Inferior parietal cortex (tissue), 1 donor: ENCODE results near the gene SPDYE3.
A peak's percentile ranks its signal among the peaks of the same experiment; 100 is the strongest.
"Not testable (repeated sequence)": the region's sequence is repeated elsewhere in the genome, so short reads cannot be mapped to it uniquely, and the experiment has no call there.

Experiments
- DNase-seq: peaks from one replicate; pipeline ENCODE4 v3.0.0-alpha.2; 2016; ENCODE audit errors: extremely low spot score

Gene SPDYE3

DNA sequence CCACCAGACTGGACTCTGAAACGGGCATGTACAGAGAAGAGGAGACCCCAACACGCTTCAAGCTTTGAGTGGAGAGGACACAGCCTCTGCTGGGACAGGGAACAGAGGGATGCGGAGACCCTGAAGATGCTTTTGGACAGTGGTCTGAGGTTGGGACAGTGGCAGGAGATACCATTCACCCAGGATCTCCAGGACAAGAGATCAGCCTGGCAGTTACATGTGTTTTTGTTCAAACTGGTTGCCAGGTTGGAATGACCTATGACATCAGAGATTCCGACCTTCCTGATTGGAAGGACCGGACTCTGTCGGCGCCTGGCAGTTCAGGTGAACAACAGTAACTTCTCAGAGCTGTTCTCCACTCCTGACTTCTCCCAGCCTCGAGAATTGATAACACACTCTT, at the start of gene SPDYE3:
TSS of gene SPDYE3 (plus strand) at position 301 of the 400 bp plus-strand sequence. CDS start 184 bp downstream, outside the sequence.
- not testable (repeated sequence) for DNase-seq

GRCh38 chr7:100259984-100260383, 47.5 kb upstream of the SPDYE3 start:
- DNase-seq, result not testable (repeated sequence)

DNA sequence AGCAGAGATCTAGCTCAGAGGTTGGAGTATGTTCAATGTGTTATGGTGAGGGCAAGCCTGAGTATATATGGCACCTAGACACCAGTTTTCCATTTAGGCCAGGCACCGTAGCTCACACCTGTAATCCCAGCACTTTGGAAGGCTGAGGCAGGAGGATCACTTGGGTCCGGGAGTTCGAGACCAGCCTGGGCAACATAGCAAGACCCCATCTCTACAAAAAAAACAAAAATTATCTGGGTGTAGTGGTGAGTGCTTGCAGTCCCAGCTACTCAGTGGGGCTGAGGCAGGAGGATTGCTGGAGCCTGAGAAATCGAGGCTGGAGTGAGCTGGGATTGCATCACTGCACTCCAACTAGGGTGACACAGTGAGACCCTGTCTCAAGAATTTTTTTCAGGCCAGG, 44.6 kb upstream of the SPDYE3 start:
- DNase-seq, result not testable (repeated sequence)

GRCh38 chr7:100264223-100264622, 43.3 kb upstream of the SPDYE3 start:
- not testable (repeated sequence) for DNase-seq

DNA sequence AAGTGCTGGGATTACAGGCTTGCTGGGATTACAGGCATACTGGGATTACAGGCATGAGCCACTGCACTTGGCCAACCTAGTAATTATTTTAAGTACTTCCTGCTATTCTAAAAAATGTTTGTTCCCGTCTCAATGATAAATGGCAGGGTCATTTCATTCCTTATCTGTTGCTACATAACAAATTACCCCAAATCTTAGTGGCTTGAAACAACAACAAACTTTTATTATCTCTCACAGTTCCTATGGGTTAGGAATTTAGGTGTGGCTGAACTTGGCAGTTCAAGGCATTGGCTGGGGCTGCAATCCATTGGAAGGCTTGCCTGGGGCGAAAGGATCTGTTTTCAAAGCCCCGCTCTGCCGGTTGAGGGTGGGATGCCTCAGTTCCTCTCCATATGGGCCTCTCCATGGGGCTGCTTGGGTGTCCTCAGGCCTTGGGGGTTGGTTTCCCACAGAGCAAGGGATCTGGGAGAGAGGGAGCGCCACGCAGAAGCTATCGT, 42.8 kb upstream of the SPDYE3 start:
- DNase-seq, result not testable (repeated sequence)

GRCh38 chr7:100265851-100266250, 41.7 kb upstream of the SPDYE3 start:
- DNase-seq, result not testable (repeated sequence)

GRCh38 chr7:100266576-100267354, 40.7 kb upstream of the SPDYE3 start:
- no peak for DNase-seq

GRCh38 chr7:100267648-100268047, 39.9 kb upstream of the SPDYE3 start:
- no peak for DNase-seq

- DNase-seq, result not testable (repeated sequence)
Observed at GRCh38 chr7:100268882-100269281, 38.6 kb upstream of the SPDYE3 start.

DNA sequence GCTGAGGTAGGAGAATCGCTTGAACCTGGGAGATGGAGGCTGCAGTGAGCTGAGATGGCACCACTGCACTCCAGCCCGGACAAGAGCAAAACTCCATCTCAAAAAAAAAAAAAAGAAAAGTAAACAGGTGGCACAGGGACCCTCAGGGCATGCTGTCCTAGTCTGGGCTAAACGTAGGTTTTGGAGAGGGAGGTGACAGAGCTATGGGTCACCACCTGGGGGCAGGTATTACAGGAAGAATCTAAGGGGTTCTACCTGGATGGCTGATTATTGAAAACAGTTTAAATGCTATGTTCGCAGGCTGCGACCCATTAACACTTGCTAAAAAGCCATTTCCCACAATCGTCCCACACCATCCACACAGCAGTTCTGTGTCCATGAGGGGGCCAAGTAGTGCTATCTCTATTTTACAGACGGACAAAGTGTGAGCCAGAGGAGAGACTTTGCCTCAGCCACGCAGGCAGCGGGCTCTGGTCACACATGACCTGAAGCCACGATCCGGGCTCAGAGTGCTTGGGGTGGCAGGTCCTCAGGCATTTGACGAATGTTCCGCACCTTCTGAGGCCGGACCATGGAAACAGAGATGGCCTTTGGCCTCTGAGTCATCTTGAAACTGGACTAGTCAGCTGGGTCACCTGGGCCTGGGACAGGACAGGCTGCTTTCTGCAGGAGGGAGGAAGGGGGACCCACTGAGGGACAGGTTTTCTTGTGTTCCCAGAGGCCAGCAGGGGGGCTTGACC, 38.0 kb upstream of the SPDYE3 start:
- DNase-seq, result peak; percentile 9

GRCh38 chr7:100270046-100270918, 37.2 kb upstream of the SPDYE3 start:
- DNase-seq, result peak; percentile 15

DNA sequence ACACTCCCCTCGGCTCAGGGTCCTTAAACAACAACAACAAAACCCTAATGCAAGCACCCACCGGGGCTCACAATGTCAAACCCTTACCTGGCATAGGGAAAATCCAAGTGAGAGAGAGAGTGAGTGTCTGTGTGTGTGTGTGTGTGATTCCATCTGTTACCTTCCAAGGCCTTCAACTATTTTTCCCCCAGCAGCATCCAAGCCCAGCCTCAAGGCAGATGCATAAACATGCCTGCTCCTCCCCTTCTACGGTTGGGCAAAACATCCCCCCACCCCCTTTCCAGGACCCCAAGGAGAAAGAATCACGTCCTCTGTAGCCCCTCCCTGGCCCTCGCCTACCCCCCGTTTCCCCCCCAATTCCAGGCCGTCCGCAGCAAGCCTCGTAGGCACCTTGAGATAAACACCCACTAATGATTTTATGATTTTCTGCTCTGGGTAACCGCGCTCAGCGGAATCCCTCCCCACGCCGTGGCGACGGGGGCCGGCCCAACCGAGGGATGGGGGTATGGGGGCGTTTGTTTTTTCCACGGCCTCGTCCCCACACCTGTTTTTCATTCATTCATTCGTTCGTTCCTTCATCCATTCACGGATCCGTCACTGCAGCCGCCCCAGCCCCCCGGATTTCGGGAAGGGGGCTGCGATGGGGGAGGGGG, 36.4 kb upstream of the SPDYE3 start:
- DNase-seq, result peak; percentile 11

- peak; percentile 97 for DNase-seq
Observed at GRCh38 chr7:100271716-100272537, 35.6 kb upstream of the SPDYE3 start.

DNA sequence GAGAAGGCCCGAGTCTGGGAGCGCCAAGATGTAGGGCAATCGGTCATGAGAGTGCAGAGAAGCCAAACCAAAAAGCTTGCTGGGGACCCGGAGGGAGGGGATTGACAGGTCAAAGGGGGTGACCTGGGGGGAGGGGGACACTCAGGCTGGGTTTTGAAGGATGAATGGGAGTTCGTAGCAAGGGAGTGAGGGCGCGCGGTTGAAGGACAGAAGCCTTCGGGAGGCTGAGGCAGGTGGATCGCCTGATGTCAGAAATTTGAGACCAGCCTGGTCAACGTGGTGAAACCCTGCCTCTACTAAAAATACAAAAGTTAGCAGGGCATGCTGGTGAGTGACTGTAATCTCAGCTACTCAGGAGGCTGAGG, 35.0 kb upstream of the SPDYE3 start:
- not testable (repeated sequence) for DNase-seq

- no peak for DNase-seq
Observed at GRCh38 chr7:100275120-100275519, 32.4 kb upstream of the SPDYE3 start.

DNA sequence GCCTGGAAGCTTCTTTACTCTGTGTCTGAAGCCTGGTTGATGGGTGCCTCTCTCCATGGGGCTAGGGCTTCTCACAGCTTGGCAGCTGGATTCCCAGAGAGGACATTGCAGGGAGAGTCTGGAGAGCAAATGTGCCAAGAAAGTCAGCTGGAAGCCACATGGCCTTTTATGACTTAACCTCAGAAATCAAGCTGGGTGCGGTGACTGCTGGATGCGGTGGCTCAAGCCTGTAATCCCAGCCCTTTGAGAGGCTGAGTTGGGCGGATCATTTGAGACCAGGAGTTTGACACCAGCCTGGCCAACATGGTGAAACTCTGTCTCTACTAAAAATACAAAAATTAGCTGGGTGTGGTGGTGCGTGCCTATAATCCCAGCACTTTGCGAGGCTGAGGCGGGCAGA, 31.4 kb upstream of the SPDYE3 start:
- not testable (repeated sequence) for DNase-seq

GRCh38 chr7:100282069-100282608, 25.4 kb upstream of the SPDYE3 start:
- not testable (repeated sequence) for DNase-seq

DNA sequence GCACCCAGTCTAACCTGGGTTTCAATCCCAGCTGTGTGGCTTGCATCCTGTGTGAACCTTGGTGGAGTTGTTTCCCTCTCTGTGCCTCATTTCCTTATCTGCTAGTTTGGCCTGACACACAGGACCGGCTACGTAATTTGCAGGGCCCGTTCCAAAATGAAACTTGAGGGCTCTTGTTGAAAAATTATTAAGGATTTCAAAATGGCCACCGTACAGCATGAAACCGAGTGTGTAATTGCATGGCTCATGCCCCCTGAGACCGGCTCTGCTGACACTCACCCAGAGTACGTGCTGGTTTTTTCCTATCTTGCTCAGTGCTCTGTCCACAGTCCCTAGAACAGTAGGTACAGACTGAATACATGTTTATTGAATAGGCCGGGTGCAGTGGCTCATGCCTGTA, 24.4 kb upstream of the SPDYE3 start:
- DNase-seq, result not testable (repeated sequence)

DNA sequence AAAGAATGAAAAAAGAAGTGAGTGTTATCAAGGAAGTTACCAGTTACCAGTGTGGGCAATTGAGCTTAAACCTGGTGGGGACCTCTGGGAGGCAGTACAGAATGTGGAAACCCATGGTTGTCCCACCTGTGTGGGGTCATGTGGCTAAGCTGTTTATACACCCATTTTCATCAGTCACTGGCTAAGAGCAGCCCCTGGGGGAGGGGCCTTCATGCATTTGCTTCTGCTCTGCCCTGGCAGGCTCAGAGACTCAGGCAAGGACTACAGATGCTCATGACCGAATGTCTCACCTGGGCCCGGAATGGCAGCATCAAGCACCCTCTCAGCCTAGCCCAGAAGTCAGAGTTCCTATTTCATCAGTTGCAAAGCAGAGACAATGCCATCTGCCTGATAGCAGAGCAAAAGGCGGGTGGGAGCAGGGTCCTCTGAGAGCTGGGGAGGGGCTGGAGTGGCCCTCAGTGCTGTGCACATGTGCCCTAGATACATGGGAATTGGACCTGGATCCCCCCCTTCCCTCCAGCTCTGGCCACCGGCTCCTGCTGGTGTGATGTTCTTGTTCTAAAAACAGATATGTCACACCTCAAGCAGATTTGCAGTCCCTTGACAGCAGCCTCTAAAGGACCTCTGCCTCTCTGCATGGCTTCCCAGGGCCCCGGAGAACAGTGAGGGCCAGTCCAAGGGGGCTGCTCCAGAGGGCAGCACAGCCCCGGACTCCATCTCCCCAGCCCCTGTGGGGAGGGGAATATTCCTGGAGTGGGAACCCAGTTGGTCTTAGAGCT, 20.1 kb upstream of the SPDYE3 start:
- DNase-seq, result not testable (repeated sequence)
